B cell (primary cell): ENCODE measurements around the gene NRM. TPM values are rescaled to one million over a fixed set of nuclear protein-coding genes. Genes with fewer than 3 reads are reported as not detected.

Experiments used
- ATAC-seq: fragments of 200-7000 bp; cut with Tn5 transposase; one replicate; pipeline ENCODE4 v1.10.0; 2021; ENCODE audit warnings: low read depth, mild to moderate bottlenecking, moderate number of reproducible peaks, moderate library complexity
- CTCF ChIA-PET: fragments of 350-600 bp; sonication (Branson Sonifier 250); formaldehyde crosslinking; loops from one replicate; lab custom pipeline; 2021; ENCODE audit warnings: antibody characterized with exemption, inconsistent platforms; lab: Charles Lee
- POLR2A ChIA-PET: fragments of 350-600 bp; sonication (Branson Sonifier 250); formaldehyde crosslinking; loops from one replicate; lab custom pipeline; 2021; ENCODE audit warnings: antibody characterized with exemption; lab: Charles Lee
- DNase-seq: peaks from one replicate; pipeline ENCODE4 v3.0.0; 2013
- H2AFZ ChIP-seq: 2 replicates; pipeline ENCODE4 v1.6.1; 2012; ENCODE audit warnings: mild to moderate bottlenecking, low read depth, low read length; ENCODE audit not compliant: insufficient read depth, poor library complexity, severe bottlenecking
- H3K27ac ChIP-seq, 2 donors: 1 replicate in 1 of 2; 2 replicates in 1 of 2; pipeline ENCODE4 v1.5.1; 2012 to 2013; ENCODE audit warnings: low read length in 2 of 2, mild to moderate bottlenecking in 2 of 2, moderate library complexity in 1 of 2
- H3K27me3 ChIP-seq, 4 experiments: fragments of 200-600 bp in 1 of 4; sonication (generic) in 1 of 4; replicated peaks in 1 of 4; 1 replicate in 2 of 4; 2 replicates in 2 of 4; pipeline versions ENCODE4 v1.6.1 to v1.7.0; 2013 to 2016; ENCODE audit warnings: low read length in 3 of 4, mild to moderate bottlenecking in 2 of 4, mixed read lengths in 1 of 4, moderate library complexity in 1 of 4; ENCODE audit not compliant: insufficient read depth in 4 of 4, control insufficient read depth in 3 of 4; ENCODE audit errors: control extremely low read depth in 1 of 4
- H3K36me3 ChIP-seq, 2 experiments: replicated peaks in 1 of 2; 1 replicate in 1 of 2; 2 replicates in 1 of 2; pipeline versions ENCODE4 v1.6.1 to v1.7.1; 2013; ENCODE audit warnings: low read length in 1 of 2; ENCODE audit not compliant: insufficient read depth in 2 of 2, control insufficient read depth in 1 of 2; ENCODE audit errors: control extremely low read depth in 1 of 2, extremely low read depth in 1 of 2
- H3K4me1 ChIP-seq, 2 donors: fragments of 200-600 bp in 1 of 2; sonication (generic) in 1 of 2; 1 replicate in 1 of 2; 2 replicates in 1 of 2; pipeline versions ENCODE4 v1.5.1 to v1.6.1; 2013 to 2017; ENCODE audit warnings: low read length in 2 of 2; ENCODE audit not compliant: control insufficient read depth in 2 of 2, insufficient read depth in 2 of 2
- H3K4me2 ChIP-seq: replicated peaks from 2 replicates; pipeline ENCODE3; 2012; ENCODE audit warnings: mild to moderate bottlenecking, low read depth, low read length; ENCODE audit not compliant: poor library complexity, severe bottlenecking
- H3K4me3 ChIP-seq, 5 experiments: fragments of 200-600 bp in 1 of 5; sonication (generic) in 1 of 5; 1 replicate in 3 of 5; 2 replicates in 2 of 5; pipeline versions ENCODE4 v1.5.1 to v1.7.0; 2011 to 2016; ENCODE audit warnings: low read length in 4 of 5, mild to moderate bottlenecking in 4 of 5, low read depth in 2 of 5, control low read depth in 1 of 5, moderate library complexity in 1 of 5; ENCODE audit not compliant: insufficient read depth in 1 of 5; ENCODE audit errors: control extremely low read depth in 1 of 5, extremely low read depth in 1 of 5
- H3K79me2 ChIP-seq: fragments of 200-600 bp; sonication (generic); one replicate; pipeline ENCODE4 v1.6.0; 2016; ENCODE audit warnings: low read length; ENCODE audit not compliant: control insufficient read depth, insufficient read depth
- H3K9ac ChIP-seq: fragments of 200-600 bp; sonication (generic); 2 replicates; pipeline ENCODE4 v1.6.1; 2017; ENCODE audit warnings: mild to moderate bottlenecking, low read length, moderate library complexity
- H3K9me3 ChIP-seq, 3 donors: one replicate each; pipeline versions ENCODE4 v1.6.1 to v1.7.1; 2013; ENCODE audit warnings: low read length in 2 of 3; ENCODE audit not compliant: control insufficient read depth in 2 of 3, insufficient read depth in 1 of 3; ENCODE audit errors: control extremely low read depth in 1 of 3
- H4K20me1 ChIP-seq: 2 replicates; pipeline ENCODE4 v1.6.0; 2012; ENCODE audit warnings: mild to moderate bottlenecking, low read length; ENCODE audit not compliant: insufficient read depth, control insufficient read depth, poor library complexity, severe bottlenecking
- H3K27ac Mint-ChIP-seq: one replicate; pipeline ENCODE4 v1.8.0; 2021; ENCODE audit warnings: mixed read lengths
- H3K27me3 Mint-ChIP-seq: one replicate; pipeline ENCODE4 v1.8.0; 2021; ENCODE audit warnings: mixed read lengths
- H3K4me1 Mint-ChIP-seq: one replicate; pipeline ENCODE4 v1.8.0; 2021; ENCODE audit warnings: mixed read lengths
- H3K4me3 Mint-ChIP-seq: one replicate; pipeline ENCODE4 v1.8.0; 2021; ENCODE audit warnings: mixed read lengths
- H3K9me3 Mint-ChIP-seq: one replicate; pipeline ENCODE4 v1.8.0; 2022; ENCODE audit warnings: mixed read lengths; ENCODE audit not compliant: insufficient read depth
- EZH2 ChIP-seq: IDR thresholded peaks from 2 replicates; pipeline ENCODE4 v1.6.1; 2012; ENCODE audit warnings: borderline replicate concordance, low read depth, mild to moderate bottlenecking, moderate library complexity, low read length; ENCODE audit not compliant: insufficient read depth, poor library complexity, severe bottlenecking
- whole genome bisulfite sequencing: methylation state at CpG from one replicate; pipeline ENCODE4 v1.1.5; 2013; ENCODE audit warnings: missing lambda C conversion rate; ENCODE audit not compliant: insufficient coverage; 5-methylcytosine and 5-hydroxymethylcytosine counted together
- intact Hi-C: fragments of 100-400 bp; cut with micrococcal nuclease; formaldehyde crosslinking; loops from one replicate; pipeline ENCODE4 v1.10.0; 2022
- polyA plus RNA-seq: library from polyadenylated mRNA; depleted of rRNA; stranded (reverse); fragments of >200 nt; gene quantifications from 2 replicates; pipeline ENCODE4 v1.2.3, GENCODE V29; 2012
- total RNA-seq, 2 donors: library from RNA; stranded (reverse); fragments of 120-200 nt in 1 of 2; gene quantifications; 1 replicate in 1 of 2; 2 replicates in 1 of 2; pipeline versions ENCODE4 v1.2.3 to v1.2.4, GENCODE V29; 2013 to 2022
- TF ChIP-seq, protein P1 (sequence below): fragments of 200-600 bp; IDR thresholded peaks from one replicate; pipeline ENCODE4 v1.8.0; 2022; ENCODE audit warnings: antibody characterized with exemption, mild to moderate bottlenecking

NRM gene
- total and polyA plus RNA-seq, 2 donors (not counting 1 experiment from before 2014, with no cell fraction given), result 24.9 to 26.0 TPM

DNA sequence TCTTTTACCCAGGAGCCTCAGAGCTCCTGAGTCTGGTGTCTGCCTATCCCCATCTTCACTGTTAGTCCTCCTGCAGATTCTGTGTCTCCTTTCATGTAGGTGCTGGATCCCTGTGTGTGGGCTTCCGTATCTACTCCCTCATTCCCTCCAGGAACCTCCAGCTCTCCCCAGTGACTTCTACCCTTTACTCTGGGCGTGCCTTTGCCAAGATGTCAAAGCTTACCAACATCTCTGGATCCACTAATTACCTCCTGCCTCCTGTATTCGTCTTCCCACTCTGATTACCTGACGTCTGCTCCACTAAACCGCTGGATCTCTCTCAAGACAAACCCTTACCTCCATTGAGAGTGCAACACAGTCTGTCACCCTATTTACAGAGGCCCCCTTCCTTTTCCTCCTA lies 46.0 kb downstream of the NRM start:
- ATAC-seq (no peak), DNase-seq (no peak)
- no peak overlapping the region for H3K4me3 ChIP-seq
- intact Hi-C loops, result no loop called here
- H3K27ac Mint-ChIP-seq, result no peak overlapping the region
- H3K27me3 ChIP-seq, result no peaks in the 10 kb centered on the region
- CTCF ChIA-PET, result interaction anchor here (0.6 to 1.8 kb wide), 3 partner anchors 28 to 163 kb away, joined by 3 to 5 read pairs (median 3); partner anchors contain the start of gene DHX16
- H3K4me3 Mint-ChIP-seq, result no peak overlapping the region
- no peaks in the 10 kb centered on the region for H3K9me3 ChIP-seq
- peaks cover 22% of the 10 kb centered on the region for H3K4me1 Mint-ChIP-seq
- no peak overlapping the region for H3K4me2 ChIP-seq
- H3K79me2 ChIP-seq, result peaks cover 28% of the 10 kb centered on the region
- no peaks in the 10 kb centered on the region for H3K9me3 Mint-ChIP-seq
- POLR2A ChIA-PET, result no interaction called here
- peaks cover 18% of the 10 kb centered on the region for H4K20me1 ChIP-seq
- WGBS, result 77% methylated on average over 5 of the region's 5 CpGs
- H2AFZ ChIP-seq, result no peak overlapping the region
- peaks cover 3 to 15% of the 10 kb centered on the region in 2 experiments for H3K36me3 ChIP-seq
- H3K27me3 Mint-ChIP-seq, result no peaks in the 10 kb centered on the region
- H3K4me1 ChIP-seq, result peaks cover 12 to 16% of the 10 kb centered on the region in 2 donors
- H3K9ac ChIP-seq, result no peak overlapping the region
- no peak for TF ChIP-seq EZH2
- TF ChIP-seq, protein P1, sequence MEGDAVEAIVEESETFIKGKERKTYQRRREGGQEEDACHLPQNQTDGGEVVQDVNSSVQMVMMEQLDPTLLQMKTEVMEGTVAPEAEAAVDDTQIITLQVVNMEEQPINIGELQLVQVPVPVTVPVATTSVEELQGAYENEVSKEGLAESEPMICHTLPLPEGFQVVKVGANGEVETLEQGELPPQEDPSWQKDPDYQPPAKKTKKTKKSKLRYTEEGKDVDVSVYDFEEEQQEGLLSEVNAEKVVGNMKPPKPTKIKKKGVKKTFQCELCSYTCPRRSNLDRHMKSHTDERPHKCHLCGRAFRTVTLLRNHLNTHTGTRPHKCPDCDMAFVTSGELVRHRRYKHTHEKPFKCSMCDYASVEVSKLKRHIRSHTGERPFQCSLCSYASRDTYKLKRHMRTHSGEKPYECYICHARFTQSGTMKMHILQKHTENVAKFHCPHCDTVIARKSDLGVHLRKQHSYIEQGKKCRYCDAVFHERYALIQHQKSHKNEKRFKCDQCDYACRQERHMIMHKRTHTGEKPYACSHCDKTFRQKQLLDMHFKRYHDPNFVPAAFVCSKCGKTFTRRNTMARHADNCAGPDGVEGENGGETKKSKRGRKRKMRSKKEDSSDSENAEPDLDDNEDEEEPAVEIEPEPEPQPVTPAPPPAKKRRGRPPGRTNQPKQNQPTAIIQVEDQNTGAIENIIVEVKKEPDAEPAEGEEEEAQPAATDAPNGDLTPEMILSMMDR, result no peak
- no peak overlapping the region for H3K27ac ChIP-seq

DNA sequence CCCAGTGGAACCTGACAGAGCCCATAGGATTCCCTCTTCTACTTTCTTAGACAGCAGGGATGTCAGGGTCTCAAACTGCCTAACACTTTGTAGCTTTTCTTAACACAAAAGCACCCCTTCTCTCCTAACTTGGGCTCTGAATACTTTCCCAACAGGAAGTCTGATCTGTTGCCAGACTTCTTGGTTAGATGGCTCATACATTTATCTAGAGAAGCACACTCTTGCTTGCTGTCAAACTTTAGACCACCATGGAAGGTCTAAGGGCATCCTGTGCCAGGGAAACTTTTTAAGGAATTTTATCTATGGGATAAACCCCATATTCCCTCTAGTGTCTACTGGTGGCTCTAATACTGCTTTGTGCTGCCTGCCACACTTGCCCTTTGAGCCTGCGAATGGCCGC lies 47.1 kb downstream of the NRM start:
- Mint-ChIP-seq H3K9me3 (no peaks in the 10 kb centered on the region), H3K4me3 (no peak overlapping the region), H3K27me3 (no peaks in the 10 kb centered on the region), H3K27ac (no peak overlapping the region), H3K4me1 (peaks cover 22% of the 10 kb centered on the region)
- Histone ChIP-seq H3K36me3 (peaks cover 3 to 15% of the 10 kb centered on the region in 2 experiments), H3K27me3 (no peaks in the 10 kb centered on the region), H3K4me1 (peaks cover 12 to 16% of the 10 kb centered on the region in 2 donors), H3K27ac (no peak overlapping the region), H3K9ac (no peak overlapping the region), H3K79me2 (peaks cover 18% of the 10 kb centered on the region), H3K9me3 (no peaks in the 10 kb centered on the region), H3K4me3 (no peak overlapping the region), H2AFZ (no peak overlapping the region), H3K4me2 (no peak overlapping the region), H4K20me1 (peaks cover 13% of the 10 kb centered on the region)
- ATAC-seq (no peak), DNase-seq (no peak)
- ChIA-PET CTCF (interaction anchor here (1.8 kb wide), 1 partner anchor 79 kb away, joined by 5 read pairs; no protein-coding TSS in a partner anchor), POLR2A (no interaction called here)
- no CpG with 5 or more reads among the region's 2 CpGs for WGBS
- intact Hi-C loops, result no loop called here
- no peak for TF ChIP-seq EZH2
- TF ChIP-seq, protein P1, result no peak
